Astrocyte of the spinal cord (primary cell): ENCODE data around the gene NDUFA11.
A peak's percentile ranks its signal among the peaks of the same experiment; 100 is the strongest.

ENCODE experiments used
- DNase-seq: peaks from one replicate; pipeline ENCODE4 v3.0.0; 2011; ENCODE audit warnings: low read depth, low spot score
- H3K4me3 ChIP-seq: 2 replicates; pipeline ENCODE4 v1.5.1; 2011; ENCODE audit warnings: low read depth, mild to moderate bottlenecking, low read length, moderate library complexity
- in situ Hi-C: cut with HindIII; loops from 2 replicates; pipeline ENCODE4 v1.10.0; 2017; ENCODE audit warnings: low sequenced_read_pairs
- TF ChIP-seq, protein P1 (sequence below): IDR thresholded peaks from 2 replicates; pipeline ENCODE4 v1.5.1; 2012; ENCODE audit warnings: low read depth, mild to moderate bottlenecking, low read length, inconsistent platforms

The NDUFA11 gene

DNA sequence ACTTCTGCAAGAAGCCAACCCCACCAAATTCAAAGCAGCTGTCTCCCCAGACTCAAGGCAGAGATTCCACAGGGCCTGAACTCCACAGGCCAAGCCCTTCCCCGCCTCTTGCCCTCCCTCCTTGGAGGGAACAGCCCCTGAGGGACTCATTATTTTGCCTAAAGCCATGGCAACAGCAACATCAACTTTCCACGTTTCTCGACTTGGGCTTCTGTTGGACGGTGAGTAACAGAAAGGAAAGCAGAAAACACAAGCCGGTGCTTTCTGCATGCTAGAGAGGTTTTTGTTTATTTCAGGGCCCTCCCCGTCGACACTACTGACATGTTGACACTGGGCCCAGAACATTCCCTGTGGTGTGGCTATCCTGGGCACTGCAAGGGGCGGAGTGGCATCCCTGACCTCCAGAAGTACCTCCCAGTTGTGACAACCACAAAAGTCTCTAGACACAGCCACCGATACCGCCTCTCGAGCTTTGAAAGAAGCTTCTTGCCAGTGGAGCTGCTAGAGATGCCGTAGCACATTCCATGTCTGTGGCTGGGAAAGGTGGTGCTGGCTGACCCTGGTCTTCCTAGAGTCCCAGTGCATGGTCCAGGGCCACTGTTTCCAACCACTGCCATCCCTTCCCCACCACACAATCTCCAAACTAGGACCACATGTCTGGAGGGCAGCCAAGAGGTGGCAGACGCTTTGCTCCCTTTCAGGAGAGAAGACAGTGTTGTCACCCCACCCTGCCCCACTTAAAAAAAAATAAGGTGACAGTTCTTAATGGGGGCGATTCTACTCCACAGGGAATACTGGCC, 23.3 kb upstream of the NDUFA11 start:
- no peak overlapping the region for H3K4me3 ChIP-seq
- in situ Hi-C loops, result no loop called here
- TF ChIP-seq, protein P1, sequence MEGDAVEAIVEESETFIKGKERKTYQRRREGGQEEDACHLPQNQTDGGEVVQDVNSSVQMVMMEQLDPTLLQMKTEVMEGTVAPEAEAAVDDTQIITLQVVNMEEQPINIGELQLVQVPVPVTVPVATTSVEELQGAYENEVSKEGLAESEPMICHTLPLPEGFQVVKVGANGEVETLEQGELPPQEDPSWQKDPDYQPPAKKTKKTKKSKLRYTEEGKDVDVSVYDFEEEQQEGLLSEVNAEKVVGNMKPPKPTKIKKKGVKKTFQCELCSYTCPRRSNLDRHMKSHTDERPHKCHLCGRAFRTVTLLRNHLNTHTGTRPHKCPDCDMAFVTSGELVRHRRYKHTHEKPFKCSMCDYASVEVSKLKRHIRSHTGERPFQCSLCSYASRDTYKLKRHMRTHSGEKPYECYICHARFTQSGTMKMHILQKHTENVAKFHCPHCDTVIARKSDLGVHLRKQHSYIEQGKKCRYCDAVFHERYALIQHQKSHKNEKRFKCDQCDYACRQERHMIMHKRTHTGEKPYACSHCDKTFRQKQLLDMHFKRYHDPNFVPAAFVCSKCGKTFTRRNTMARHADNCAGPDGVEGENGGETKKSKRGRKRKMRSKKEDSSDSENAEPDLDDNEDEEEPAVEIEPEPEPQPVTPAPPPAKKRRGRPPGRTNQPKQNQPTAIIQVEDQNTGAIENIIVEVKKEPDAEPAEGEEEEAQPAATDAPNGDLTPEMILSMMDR, result no peak
- DNase-seq, result peak; percentile 13

DNA sequence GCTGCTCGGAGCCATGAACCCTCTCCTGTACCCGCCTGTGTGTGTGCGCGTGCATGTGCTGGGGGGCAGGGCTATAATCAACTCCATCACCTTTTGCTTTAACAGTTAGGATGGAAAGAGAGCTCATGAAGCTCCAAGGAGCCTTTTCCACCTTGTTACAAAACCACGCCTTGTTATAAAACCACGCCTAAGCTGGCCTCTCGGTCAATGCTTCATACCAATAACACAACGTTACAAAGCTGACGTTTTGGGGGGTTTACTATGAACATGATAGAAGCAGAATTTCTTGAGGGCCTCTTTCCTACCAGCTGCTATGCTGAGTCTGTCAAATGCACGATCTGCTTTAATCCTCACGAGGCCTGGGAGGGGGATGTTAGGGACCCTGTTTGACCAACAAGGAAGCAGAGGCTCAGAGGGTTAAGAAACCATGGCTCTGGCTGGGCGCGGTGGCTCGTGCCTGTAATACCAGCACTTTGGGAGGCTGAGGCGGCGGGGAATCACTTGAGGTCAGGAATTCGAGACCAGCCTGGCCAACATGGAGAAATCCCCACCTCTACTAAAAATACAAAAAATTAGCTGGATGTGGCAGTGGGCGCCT, 22.3 kb upstream of the NDUFA11 start:
- in situ Hi-C loops, result no loop called here
- TF ChIP-seq, protein P1, result no peak
- H3K4me3 ChIP-seq, result no peak overlapping the region
- DNase-seq, result no peak

DNA sequence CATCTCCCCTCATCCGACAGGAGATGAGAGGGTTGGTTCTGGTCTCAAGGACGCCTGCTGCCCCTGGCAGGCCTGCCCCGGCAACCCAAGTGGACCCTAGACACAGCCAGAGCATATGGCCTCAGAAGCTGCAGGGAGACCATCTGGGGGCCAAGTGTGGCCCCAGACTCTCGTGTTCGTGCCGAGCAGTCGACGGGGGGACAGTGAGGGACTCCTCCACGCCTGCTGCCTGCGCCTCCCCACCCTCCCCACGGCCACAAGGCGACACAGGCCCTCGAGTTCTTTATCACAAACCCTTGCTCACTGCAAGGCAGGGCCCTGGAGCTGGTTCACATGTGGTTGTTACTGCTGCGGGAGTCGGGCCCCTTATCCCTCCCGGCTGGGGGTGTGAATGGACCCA, 19.8 kb upstream of the NDUFA11 start:
- in situ Hi-C loops, result no loop called here

DNA sequence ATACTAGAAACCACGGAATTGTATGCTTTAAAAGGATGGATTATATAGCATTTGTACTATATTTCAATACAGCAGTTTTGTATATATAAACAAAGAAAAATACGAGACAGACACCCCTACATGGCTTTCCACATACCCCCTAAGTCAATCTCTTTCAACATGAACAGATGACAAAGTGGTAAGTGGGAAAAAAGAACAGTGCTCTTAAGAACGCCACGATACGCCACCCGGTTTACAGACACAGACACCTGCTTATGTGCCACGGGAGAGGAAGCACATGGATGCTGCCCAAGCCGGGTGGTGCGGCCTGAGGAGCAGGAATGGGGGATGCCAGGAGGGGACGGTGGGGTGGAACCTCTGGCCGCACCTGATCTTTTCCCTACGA, 18.6 kb upstream of the NDUFA11 start:
- in situ Hi-C loops, result no loop called here
- no peak overlapping the region for H3K4me3 ChIP-seq
- TF ChIP-seq, protein P1, result no peak
- DNase-seq, result no peak

More for the DNA sequence above, 19.8 kb upstream of the NDUFA11 start:
- no peak for DNase-seq
- TF ChIP-seq, protein P1, result no peak
- no peak overlapping the region for H3K4me3 ChIP-seq

DNA sequence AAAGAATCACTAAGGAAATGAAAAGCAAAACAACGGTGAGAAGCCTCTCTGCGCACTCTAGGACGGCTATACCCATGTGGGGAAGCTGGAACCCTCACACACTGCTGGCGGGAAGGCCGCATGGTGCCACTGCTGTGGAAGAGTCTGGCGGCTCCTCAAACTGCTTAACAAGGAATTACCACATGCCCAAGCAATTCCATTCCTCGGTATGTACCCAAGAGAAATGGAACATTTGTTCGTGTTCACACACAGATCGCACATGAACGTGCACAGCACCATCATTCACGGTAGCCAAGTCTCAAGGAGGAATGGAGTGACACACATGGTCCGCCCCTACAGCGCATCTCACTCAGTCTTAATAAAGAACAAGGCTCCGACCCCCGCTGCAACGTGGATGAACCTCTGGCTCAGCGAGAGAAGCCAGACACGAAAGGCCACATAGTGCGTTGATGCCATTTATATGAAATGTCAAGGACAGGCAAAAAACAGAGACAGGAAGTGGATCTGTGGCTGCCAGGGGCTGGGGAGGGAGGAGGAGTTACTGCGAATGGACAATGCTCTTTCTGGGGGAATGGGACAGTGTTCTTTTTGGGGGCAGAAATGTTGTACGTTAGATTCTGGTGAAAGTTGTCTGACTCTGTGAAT, 18.0 kb upstream of the NDUFA11 start:
- no peak for DNase-seq
- H3K4me3 ChIP-seq, result no peak overlapping the region
- TF ChIP-seq, protein P1, result no peak
- in situ Hi-C loops, result no loop called here

DNA sequence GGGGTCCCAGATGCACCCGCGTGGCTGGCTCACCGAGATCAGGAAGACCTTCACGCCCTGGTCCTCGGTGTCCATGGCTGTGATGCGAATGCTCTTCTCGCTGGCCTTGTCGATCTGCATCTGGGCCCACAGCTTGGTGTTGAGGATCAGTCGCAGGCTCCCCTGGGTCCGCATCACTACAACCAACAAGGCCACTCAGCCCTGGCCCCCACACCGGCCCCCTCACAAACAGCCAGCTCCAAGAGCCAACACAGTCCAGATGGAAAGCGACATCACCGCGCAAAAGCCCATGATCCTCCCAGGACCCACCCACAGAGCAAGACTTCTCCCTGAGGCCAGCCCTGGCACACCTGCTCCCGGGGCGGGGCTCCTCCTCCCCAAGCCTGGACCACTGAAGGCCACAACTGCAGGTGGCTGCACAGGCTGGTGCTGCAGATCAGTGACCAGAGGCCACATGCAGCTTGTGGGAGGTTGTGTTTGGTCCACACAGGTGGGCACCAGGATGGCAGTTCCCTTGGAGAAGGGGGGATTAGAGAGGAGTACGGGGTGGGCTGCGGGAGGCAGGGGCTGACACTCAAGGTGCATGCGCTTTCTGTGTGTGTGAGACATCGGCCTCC, 15.0 kb upstream of the NDUFA11 start:
- in situ Hi-C loops, result no loop called here
- no peak overlapping the region for H3K4me3 ChIP-seq
- TF ChIP-seq, protein P1, result no peak
- no peak for DNase-seq
